Measurements from ENCODE around the gene AP1M2.
"Not testable (repeated sequence)": the region's sequence is repeated elsewhere in the genome, so short reads cannot be mapped to it uniquely, and the experiment has no call there.

AP1M2 gene

DNA sequence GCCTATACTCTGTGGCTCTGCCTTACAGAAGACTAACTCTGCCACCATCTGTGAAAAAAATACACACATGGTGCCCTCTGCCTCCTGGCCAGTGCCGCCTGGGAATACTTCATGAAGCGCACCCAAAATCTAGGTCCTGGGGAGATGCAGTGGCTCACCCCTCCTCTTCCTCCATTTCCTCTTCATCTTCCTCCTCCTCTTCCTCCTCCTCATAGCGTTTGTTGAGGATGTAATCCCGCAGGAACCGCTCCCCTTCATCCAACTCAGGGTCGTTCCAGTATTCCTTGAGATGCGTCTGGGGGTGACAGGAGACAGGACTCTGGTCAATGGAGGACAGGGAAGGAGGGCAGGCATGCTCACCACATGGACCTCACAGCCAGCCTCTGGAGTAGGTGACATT is 27.0 kb downstream of the AP1M2 start:
- no peak for FAIRE-seq

GRCh38 chr19:10557603-10558197 is 29.4 kb downstream of the AP1M2 start:
- no peak for FAIRE-seq

- no peak for FAIRE-seq
Measured at GRCh38 chr19:10555610-10555973, 31.5 kb downstream of the AP1M2 start.

DNA sequence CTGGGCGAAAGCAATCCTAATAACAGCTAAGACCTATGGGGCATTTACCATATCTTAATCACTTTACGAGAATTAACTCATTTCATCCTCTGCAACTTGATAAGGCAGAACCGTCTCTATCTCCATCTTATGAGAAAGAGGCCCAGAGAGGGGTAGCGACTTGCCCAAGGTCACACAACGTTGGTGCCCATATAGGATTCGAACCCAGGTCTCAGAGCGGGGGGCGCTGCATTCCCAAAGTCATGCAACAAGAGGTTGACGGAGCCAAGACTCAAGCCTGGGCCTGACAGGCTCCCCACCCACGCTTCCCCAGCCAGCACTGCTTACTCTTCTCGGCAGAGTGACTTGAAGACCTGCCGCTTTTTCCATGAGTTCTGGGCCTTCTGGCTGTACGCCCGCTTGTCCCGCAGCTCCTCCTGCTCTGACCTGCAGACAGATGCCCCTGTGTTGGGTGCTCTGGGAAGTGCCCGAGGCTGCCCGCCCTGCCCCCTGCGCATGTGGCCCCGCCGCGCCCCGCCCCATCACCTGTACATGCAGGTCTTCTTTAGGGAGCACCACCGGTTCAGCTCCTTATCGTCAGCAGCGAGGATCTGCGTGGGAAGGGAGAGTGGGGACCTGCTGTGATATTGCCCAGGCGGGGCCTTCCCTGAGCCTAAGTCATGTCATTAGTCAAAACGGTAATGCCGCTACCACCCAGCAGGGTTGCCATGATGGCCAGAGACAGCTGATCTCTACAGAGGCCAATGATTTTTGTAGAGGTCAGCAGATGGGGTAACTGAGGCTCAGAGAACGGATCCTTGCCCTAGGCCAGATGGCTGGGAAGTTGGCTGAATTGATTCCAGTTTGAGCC is 32.1 kb downstream of the AP1M2 start:
- FAIRE-seq, result no peak

GRCh38 chr19:10553943-10554381 is 33.1 kb downstream of the AP1M2 start:
- no peak for FAIRE-seq

GRCh38 chr19:10553087-10553667 is 33.9 kb downstream of the AP1M2 start:
- no peak for FAIRE-seq

DNA sequence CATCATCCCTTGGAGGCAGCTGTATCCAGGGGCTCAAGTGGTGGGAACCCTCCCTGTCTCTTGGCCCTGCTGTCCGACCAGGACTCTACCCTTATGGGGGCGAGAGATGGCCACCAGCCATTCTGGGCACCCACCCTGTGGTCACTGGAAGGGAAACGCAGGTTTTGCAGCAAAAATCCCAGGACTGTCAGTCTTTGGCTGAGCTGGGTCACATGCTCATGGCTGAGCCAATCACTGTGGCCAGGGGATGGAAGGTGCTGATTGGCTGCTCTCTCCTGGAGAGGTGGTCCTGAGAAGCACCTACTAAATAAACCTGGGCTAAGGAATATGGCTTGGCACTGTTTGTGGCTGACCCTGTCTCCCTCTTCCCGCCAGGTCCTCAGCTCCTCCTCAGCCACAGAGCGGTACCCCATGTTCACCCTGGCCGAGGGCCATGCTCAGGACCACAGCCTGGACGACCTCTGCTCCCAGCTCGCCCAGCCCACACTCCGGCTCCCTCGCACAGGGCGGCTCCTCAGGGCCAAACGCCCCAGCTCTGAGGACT is 34.5 kb downstream of the AP1M2 start:
- no peak for FAIRE-seq

GRCh38 chr19:10551698-10552301 is 35.3 kb downstream of the AP1M2 start:
- FAIRE-seq, result no peak

GRCh38 chr19:10551006-10551405 is 36.1 kb downstream of the AP1M2 start:
- FAIRE-seq, result not testable (repeated sequence)

GRCh38 chr19:10550336-10550735 is 36.8 kb downstream of the AP1M2 start:
- FAIRE-seq, result no peak

DNA sequence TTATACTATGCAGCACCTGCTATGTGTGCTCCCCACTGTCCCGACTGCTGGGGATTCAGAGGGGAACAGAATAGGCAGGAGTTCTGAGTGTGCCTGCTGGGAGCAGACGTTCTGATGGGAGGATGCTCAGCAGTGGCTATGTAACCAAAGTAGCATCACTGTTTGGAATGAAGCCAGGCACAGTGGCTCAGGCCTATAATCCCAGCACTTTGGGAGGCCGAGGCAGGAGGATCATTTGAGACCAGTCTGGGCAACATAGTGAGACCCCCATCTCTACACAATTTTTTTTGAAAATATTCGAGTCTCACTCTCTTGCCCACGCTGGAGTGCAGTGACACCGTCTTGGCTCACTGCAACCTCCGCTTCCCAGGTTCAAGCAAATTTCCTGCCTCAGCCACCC is 37.4 kb downstream of the AP1M2 start:
- FAIRE-seq, result no peak

GRCh38 chr19:10548746-10549276 is 38.3 kb downstream of the AP1M2 start:
- no peak for FAIRE-seq

DNA sequence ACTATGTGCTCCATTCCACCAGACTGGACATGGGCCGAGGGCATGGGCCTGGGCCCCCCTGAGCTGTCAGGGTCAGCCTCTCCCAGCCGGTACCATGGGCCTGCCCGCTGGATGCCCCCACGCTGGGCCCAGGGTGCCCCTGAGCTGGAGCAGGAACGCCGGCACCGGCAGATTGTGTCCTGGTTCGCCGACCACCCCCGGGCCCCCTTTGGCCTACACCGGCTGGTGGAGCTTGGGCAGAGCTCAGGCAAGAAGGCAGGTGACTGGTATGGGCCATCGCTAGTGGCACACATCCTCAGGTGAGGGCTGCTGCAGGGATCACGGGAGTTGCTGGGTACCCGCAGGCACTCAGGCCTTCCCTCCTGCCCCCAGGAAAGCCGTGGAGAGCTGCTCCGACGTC is 40.3 kb downstream of the AP1M2 start:
- no peak for FAIRE-seq

DNA sequence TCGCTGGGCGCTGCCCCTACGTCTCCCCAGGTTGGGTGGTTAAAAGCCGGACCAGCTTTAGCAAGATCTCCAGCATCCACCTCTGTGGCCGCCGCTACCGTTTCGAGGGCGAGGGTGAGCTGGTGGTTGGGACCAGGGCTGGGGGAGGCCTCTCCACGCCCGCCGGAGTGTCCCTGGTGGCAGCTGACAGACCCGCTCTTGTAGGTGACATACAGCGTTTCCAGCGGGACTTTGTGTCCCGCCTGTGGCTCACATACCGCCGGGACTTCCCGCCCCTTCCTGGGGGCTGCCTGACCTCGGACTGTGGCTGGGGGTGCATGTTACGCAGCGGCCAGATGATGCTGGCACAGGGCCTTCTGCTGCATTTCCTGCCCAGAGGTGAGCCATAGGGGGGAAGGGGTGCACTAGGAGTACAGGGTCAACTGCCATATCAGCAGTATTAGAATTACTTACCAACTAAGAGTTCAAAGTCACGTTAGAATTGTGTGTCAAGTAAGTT is 42.3 kb downstream of the AP1M2 start:
- no peak for FAIRE-seq

DNA sequence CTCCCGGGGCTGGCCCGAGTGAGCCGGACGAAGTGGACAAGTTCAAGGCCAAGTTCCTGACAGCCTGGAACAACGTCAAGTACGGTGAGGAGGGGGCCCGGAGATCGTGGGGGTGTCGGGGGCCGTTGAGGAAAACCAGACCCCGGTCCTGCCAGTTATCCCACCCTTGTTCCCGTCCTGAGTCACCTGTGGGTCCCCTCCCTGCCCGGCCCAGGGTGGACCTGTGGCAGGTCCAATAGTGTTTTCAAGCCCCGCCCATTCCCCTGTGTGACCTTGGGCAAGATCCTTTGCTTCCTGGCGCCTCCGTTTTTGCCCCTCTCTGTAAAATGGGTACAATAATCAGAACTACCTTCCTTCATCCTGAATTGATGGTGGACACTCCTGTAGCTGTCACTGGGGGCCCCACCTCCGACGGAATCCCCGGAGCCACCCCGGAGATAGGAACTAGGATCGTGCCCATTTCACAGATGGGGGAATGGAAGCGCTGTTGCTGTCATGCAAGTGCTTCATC is 42.8 kb downstream of the AP1M2 start:
- no peak for FAIRE-seq

DNA sequence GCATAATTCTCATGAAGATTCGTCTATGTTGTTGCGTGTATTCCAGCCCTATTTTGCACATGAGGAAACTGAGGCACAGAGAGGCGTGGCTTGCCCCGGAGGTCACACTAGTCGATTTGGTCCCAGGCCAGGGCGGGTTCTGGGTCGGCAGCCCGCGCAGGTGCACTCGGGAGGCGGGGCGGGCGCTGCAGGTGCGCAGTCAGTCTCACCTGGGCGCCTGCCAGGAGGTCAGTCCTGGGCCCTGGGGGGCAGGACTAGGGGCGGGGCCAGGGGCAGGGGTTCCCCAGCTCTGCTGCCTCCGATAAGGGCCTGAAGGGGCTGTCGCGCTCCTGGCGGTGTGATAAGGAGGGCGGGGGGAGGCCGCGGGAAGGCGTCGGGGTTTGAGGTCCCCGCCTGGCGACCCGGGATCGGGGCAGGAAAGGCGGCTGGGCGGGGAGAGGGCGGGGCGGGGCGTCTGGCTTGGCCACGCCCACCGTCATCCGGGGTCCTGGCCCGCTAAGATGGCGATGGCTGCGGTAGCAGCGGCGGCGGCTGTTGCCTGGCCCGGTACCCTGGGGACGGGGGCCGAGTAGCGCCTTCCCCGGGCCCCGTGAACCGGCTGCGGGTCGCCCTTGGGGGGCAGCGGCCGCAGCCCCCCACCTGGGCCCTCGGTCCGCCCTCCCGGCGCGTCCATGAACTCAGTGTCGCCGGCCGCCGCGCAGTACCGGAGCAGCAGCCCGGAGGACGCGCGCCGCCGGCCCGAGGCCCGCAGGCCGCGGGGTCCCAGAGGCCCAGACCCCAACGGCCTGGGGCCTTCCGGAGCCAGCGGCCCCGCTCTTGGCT is 43.5 kb downstream of the AP1M2 start, which contains the start of gene ATG4D:
Gene ATG4D, plus strand, starts transcription at position 485 of the 822 bp plus-strand sequence. Its CDS starts 187 bp downstream, at position 672.
- FAIRE-seq, result no peak

DNA sequence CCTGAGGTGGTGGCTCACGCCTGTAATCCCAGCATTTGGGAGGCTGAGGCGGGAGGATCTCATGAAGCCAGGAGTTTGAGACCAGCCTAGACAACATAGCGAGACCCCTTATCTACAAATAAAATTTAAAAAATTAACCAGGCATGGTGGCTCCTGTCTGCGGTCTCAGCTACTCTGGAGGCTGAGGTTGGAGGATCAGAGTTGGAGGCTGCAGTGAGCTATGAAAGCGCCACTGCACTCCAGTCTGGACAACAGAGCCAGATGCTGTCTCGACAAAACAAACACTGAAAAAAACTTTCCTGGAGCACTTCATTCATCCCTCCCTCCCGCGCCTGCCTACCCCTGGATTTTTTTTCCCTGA is 44.1 kb downstream of the AP1M2 start:
- FAIRE-seq, result no peak

DNA sequence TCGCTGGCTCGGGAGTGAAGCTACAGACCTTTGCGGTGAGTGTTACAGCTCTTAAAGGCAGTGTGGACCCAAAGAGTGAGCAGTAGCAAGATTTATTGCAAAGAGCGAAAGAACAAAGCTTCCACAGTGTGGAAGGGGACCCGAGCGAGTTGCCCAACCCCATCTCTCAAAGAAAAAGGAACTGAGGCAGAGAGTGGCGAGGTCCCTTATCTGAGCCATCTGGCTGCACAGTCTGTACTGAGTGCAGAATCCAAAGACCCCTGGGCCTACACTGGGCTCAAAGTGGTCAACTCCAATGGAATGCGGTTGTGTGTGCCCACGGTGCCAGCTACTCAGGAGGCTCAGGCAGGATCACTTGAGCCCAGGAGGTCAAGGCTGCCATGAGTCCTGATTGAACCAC is 48.1 kb downstream of the AP1M2 start:
- FAIRE-seq, result not testable (repeated sequence)

DNA sequence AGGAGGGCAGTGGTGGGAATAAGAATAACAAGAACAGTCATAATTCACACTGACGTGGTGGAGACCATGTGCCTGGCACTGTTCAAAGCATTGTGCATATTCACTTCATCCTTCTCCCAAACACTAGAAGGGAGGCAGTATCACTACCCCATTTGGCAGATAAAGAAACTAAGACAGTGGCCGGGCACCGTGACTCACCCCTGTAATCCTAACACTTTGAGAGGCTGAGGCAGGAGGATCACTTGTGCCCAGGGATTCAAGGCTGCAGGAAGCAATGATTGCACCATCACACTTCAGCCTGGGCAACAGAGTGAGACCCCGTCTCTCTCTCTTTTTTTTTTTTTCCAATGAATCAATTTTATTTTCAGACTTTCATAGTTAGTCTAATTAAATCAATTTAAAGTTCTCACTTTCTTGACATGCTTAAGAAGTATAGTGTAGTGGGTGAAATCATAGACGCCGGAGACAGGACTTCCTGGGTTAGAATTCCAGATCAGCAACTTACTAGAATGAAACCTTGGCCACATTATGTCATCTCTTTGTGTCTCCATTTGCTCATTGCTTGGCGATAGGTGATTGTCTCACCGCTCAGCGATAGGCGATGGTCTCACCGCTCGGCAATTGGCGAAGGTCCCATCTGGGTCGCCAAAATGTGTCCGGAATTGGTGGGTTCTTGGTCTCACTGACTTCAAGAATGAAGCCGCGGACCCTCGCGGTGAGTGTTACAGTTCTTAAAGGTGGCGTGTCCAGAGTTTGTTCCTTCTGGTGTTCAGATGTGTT is 48.7 kb downstream of the AP1M2 start:
- FAIRE-seq, result no peak

GRCh38 chr19:10537668-10538067 is 49.4 kb downstream of the AP1M2 start:
- no peak for FAIRE-seq

GRCh38 chr19:10535613-10536012 is 51.5 kb downstream of the AP1M2 start:
- FAIRE-seq, result no peak
